ENCODE data around the gene ZNF487.

GRCh38 chr10:43411536-43411935 lies 25.4 kb upstream of the ZNF487 start:
- TF ChIP-seq CTCF (IDR thresholded peaks at IDR 0.05) (no peak), EZH2phosphoT487 (IDR thresholded peaks at IDR 0.05) (no peak), EZH2 (IDR thresholded peaks at IDR 0.05) (no peak)

Measured in neural progenitor cell (in vitro differentiated cells).